Stimulated activated CD8-positive, alpha-beta memory T cell treated with anti-CD3 and anti-CD28 coated beads, Interleukin-2, amount 100 ng/mL, for 48 hours (primary cell): ENCODE results near the gene RAB11FIP3.
"Not testable (repeated sequence)": the region's sequence is repeated elsewhere in the genome, so short reads cannot be mapped to it uniquely, and the experiment has no call there.

ENCODE experiments used
- DNase-seq, 2 donors: peaks; one replicate each; pipeline ENCODE4 v3.0.0-alpha.2; 2020; ENCODE audit warnings: low read depth in 2 of 2

Gene RAB11FIP3

DNA sequence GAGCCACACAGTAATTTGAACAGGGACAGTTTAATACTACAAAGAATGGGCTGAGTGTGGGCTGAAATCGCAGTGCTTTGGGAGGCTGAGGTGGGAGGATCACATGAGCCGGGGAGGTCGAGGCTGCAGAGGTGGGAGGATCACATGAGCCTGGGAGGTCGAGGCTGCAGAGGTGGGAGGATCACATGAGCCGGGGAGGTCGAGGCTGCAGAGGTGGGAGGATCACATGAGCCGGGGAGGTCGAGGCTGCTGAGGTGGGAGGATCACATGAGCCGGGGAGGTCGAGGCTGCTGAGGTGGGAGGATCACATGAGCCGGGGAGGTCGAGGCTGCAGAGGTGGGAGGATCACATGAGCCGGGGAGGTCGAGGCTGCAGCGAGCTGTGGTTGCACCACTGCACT is 69.2 kb downstream of the RAB11FIP3 start:
- not testable (repeated sequence) for DNase-seq

DNA sequence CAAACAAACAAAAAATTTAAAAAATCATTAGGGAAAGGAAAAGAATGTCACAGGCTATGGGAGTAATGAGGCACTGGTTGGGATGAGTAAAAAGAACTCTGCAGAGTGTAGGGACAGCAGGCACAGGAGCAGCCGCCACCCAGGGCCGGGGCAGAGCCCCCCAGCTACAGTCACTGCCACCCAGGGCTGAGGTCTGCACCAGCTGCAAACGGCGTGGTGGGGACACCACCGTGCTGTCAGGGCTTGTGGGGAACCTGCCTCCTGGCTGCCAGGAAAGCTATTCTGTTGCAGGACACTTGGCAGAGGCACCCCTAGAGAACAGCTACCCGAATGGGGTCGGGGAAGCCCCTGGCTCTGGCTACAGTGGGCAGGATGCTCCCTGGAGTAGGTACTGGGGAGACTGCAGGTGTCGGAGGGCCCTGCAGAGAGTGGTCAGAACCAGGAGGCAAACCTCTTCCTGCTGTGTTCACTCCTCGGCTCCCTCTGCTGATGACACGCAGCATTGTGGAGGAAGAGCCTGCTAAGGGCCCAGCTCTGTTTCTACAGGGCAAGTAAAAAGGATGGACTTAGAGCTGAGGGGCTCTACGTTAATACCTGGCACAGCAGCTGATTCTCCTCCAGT is 69.8 kb downstream of the RAB11FIP3 start:
- no peak for DNase-seq

DNA sequence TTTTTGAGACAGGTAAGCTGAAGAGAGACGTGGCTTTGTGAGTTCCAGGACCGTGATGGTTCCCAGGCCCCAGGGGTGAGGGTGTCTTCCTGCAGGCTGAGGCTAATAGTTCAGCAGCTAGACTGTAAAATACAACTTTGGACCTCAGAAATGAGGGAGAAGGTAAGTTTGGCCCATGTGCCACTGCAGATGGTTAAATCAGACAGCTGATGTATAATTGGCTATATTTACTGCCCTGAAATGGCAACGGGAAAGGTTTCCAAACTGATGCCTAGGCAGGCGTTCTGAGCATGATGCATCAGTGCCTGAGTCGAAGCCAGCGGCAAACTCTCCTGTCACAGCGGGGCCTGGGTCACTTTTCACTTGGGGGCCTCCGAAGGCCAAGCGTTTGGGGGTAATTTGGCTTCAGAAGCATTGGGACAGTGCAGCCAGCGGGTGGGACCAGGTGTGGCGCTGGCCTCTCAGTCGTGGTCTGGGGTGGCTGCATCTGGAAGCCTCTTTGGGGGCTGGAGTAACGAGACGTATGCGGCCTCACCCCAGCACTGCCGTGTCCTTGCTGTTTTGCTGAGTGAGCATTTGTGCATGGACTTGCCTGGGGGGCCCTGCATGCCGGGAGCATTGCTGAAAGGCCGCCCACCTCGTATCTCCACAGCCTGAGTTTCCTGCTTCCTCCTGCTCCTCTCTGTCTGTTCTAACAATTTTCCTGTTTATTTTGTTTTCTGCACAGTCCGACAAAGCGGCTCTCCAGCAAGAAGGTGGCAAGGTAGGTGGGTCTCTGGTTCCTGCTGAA is 70.8 kb downstream of the RAB11FIP3 start:
- DNase-seq = no peak

DNA sequence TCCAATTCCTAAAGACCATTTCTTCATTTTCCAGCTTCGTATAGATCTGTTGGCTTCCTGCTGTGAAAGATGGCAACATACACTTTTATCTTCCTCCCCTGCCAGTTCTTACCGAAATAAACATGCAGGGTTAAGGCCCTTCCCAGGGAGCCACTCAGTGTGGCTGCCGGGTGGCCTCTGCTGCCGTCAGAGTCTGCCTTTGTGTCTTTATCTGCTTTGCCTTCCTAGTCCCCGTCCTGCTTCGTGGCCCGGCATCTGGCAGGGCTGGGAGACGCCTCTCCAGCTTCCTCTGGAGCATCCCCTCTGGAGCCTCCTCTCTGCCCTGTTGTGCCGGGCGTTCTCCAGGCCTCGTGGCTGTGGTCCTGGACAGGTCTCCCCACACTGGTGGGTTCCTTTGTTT is 71.8 kb downstream of the RAB11FIP3 start:
- DNase-seq = no peak

DNA sequence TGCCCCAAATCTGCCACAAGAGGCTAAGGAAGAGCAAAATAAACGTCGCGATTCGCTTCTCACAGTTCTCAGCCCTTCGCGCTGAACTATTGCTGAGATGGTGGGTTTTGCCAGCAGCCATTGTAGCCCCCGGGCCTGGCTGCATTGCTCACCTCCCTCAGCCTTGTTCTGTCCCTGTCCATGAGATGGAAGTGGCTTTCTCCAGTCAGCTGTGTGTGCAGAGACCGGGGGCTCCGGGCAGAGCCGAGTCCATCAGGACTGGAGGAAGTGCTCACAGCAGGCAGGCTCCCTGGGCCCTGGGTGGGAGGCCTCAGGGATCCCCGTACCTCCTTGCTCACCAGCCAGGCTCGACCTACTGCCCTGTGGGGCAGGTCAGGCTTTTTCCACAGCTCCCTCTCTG is 74.5 kb downstream of the RAB11FIP3 start:
- DNase-seq = no peak

DNA sequence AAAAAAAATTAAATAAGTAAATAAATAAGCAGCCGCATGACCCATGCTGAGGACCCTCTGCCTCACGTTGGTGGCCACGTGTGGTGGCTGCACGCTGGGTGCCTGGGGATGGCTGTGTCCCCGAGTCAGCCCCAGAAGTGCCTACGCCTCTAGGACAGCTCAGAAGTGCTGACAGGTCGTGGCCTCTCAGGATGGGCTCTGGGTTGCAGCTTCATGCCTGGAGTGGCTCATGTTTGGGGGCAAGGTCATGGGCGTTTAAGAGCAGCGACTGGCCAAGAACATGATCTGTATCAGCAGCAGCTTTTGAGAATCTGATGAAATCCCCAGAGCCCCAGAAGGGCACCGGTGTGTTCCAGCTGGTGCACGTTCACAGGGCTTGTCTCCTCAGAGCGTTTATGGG is 75.3 kb downstream of the RAB11FIP3 start:
- DNase-seq = no peak

DNA sequence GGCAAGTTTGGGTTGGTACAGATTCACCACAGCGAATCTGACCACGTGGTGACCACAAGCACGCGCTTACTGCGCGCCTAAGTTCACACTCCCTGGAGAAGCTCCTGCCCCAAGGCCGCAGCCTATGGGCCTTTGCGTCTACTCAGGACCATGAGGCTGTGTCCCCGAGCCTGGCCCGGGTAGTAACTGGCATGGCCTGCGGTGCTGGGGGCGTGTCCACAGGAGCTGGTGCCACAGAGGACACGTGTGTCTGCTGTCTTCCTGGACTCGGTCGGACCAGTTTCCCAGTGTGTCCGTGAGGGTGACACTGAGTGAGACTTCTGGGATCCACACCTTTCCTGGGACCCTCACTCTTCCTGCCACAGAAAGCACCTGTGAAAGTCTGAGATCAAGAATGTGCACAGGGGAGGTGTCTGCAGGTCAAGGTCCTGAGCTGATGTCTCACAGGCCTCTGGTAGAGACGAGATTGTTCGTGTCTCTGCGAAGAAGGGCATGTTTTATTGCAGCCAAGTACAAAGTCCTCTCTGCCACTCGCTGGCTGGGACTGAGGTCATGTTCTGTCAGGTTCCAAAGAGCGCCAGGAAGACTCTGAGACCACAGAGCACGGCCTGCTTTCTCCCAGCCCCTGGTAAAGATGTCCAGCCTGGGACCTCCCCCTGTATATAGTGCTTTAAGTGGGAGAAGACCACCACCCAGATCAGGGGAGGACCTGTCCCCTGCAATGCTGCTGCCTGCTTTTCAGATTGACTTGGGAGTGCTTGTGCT is 76.9 kb downstream of the RAB11FIP3 start:
- DNase-seq = no peak

DNA sequence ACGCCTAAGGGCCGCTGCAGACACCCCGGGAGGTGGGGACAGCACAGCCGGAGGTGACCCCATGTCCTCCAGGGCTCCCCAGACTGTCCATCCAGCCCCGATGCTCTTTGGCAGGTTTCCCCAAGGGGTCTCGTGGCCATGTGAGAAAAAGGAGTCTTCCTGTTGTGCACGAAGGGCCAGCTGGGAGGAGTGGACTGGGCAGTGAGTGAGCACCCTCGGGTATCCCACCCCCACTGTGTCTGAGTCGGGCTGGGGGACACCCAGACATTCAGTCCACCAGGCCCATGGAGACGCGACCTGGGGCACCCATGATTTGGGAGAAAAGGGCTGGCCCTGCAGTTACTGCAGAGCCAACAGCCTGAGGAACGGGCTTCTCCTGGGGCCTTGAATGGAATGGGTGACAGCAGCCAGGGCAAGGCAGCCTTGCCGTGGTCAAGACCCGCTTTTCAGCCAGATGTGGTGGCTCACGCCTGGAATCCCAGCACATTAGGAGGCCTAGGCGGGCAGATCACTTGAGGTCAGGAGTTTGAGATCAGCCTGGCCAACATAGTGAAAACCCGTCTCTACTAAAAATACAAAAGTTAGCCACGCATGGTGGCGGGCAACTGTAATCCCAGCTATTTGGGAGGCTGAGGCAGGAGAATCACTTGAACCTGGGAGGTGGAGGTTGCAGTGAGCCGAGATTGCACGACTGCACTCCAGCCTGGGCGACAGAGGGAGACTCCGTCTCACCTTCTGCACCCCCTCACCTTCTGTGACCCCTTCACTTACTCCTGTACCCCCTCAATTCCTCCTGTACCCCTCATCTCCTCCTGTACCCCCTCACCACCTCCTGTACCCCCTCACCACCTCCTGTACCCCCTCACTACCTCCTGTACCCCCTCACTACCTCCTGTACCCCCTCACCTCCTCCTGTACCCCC is 78.0 kb downstream of the RAB11FIP3 start:
- no peak for DNase-seq

DNA sequence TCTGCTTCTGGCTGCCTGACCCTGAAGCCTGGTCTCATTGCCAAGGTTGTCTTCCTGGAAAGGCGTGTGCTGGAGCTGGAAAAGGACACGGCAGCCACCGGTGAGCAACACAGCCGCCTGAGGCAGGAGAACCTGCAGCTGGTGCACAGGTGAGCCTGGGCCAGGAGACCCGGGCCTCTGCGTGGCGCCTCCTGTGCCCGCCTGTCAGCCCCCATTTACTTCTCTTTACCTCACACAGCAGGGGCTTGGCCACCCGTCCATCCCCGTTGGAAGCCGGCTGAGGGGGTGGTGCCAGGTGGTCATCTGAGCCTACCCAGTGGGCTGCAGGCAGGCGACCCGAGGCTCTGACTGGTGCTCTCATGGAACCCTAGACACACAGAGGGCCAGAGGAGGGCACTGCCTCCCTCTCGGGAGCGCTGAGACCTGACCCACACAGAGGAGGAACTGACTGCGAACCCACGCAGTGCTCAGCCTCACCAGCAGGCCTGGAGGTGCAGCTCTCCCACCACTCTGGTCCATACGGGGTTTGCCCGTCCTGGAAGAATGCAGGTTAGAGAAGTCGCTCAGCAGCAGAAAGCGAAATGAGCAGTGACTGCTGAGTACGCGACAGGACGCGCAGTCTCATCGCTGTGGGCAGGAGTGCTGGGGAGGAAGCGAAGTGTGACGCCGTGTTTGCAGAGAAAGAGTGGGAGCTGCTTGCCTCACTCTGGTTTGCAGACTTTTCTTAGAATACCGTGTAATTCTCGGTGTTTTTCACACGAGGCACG is 80.2 kb downstream of the RAB11FIP3 start:
- no peak for DNase-seq

DNA sequence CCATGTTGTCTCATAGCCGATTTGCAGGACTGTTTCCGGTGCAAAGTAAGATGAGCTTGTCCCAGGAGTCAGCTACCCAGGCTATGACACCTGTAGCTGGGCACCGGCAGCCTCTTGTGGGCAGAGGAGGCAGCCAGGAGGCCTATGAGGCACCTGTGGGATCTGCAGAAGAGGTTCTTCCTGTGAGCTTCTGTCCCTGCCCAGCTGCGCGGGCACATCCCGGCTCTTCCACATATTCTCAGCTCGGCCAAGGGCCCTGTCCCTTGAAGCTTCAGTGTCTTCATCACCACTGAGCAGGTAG is 80.7 kb downstream of the RAB11FIP3 start:
- DNase-seq = no peak

DNA sequence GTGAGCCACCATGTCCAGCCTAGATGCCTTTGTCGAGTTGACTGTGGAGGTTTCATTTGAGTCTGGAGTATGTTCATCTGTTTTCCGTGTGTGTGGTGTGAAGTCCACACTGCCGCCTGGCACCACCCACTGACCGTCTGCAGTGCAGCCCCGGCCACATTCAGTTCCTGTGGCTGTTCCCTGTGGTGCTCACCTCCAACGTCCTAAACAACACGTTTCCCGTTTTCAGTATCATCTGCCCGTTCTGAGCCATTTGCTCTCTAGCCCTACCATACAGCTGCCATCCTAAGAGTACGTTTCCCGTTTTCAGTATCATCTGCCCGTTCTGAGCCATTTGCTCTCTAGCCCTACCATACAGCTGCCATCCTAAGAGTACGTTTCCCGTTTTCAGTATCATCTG is 82.1 kb downstream of the RAB11FIP3 start:
- not testable (repeated sequence) for DNase-seq

DNA sequence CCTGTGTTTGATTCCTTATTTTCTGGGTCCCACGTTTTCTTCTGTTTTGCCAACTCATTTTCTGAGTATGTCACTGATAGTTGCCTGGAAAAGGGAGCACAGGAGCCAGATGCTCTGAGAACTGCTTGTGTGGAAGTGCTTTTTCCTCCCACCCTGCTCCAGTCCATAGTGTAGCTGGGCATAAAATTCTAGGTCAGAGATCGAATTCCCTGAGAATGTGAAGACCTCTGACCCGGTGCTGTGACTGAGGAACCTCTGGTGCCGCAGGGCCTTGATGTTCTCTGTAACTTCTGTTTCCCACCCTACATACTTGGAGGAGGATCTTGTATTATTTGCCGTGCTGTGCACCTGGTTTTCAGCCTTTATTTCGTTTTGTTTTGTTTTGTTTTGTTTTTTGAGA is 82.5 kb downstream of the RAB11FIP3 start:
- no peak for DNase-seq

DNA sequence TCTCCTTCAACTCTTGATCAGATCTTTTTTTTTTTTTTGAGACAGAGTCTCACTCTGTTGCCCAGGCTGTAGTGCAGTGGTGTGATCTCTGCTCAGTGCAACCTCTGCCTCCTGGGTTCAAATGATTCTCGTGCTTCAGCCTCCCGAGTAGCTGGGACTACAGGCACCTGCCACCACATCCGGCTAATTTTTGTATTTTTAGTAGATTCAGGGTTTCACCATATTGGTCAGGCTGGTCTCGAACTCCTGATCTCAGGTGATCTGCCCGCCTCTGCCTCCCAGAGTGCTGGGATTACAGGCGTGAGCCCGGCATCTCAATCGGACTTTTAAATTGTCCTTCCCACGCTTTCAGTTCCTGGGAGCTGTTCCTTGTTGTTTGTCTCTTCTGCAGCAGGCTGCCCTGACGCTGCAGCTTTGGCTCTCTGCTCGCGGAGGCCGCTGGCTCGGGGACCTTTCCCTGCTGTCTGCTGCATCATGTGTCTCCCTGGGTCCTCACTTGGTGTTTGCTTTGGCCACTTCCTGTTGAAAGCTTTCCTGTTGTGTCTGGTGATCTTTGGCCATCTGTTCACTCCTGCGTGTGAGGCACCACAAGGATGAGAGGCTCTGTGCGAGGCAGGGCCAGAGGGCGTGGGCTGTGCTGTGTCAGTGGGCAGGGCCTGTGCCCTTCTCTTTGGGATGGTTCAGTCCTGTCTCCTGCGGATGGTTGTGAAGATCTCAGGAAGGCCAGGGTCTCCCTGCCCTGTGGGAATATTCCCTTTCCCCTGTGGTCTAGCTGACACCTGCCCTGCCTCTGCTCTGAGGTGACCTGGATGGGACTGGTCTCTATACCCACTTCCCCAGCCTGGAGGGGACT is 83.7 kb downstream of the RAB11FIP3 start:
- DNase-seq = no peak

DNA sequence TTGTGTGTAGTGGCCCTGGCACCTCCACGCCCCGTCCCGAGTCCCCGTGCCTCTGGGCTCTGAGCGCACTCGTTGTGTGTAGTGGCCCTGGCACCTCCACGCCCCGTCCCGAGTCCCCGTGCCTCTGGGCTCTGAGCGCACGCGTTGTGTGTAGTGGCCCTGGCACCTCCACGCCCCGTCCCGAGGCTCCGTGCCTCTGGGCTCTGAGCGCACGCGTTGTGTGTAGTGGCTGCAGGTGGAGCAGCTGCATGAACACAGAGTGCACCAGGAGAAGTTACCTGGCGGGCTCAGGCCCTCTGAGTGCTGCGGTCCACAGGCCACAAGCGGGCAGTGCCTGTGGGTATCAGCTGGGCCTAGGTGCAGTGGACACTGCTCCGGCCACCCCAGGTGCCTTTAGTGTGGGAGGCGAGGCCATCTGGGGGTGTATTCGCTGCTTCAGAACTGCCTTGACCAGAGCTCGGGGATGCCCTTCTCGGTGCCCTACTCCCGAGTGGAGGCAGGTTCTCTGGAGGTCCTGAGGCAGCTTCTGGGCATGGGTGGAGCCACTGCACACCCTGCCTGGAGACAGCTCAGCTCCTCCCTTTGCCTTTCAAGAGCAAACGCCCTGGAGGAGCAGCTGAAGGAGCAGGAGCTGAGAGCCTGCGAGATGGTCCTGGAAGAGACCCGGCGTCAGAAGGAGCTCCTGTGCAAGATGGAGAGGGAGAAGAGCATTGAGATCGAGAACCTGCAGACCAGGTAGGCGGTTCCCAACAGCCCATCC is 84.8 kb downstream of the RAB11FIP3 start:
- no peak for DNase-seq

DNA sequence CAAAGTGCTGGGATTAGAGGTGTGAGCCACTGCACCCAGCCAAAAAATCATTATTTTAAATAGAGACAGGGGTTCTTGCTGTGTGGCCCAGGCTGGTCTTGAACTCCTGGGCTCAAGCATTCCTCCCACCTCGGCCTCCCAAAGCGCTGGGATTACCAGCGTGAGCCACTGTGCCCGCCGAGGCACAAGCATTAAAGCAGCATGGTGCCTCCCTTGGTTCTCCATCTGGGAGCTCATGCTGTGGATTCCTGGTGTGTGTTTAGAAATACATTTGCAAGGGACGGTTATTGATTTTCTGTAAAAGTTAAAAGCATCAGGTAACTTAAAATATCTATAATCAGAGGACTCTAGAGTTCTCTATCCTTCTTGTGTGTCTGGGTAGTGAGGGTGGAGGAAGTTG is 87.4 kb downstream of the RAB11FIP3 start:
- no peak for DNase-seq

DNA sequence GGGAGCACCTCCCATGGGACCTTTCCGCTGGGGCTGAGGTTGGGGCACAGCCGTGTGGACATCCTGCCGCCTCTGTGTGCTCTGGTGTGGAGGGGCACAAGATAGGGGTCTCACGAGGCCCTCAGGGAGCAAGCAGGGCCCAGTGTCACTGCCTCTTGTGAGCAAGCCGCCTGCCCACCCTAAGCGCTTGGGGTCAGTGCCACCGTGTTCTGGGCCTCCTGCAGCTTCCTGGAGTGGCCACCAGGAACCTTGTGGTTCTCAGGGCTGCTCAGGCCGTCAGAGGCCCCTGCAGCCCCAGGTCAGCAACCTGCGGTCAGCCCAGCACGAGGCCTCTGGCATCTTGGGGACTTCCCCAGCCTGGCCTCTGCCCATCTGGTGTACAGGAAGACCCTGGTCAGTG is 88.5 kb downstream of the RAB11FIP3 start:
- no peak for DNase-seq

DNA sequence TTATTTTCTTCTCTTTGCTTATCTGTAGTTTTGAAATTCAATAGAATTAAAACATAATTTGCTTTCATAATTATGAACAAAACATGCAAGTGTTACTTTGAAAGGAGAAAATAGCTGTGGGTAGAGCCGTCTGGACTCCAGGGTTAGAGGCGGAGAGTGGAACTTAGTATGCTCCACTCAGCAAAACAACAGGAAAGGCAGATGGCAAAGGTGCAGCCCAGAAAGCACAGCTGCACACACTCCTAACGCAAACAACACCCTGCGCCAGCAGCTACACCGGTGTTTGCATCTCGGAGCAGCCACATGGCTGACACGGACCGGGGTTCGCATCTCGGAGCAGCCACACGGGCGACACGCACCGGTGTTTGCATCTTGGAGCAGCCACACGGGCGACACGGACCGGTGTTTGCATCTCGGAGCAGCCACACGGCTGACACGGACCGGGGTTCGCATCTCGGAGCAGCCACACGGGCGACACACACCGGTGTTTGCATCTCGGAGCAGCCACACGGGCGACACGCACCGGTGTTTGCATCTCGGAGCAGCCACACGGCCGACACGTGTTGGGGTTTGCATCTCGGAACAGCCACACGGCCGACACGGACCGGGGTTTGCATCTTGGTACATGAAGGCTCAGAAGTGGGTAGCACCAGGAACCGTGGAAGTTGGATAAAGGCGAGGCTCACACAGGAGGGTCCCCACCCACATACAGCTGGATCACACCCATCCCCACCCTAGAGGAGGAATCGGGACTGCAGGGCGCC is 89.9 kb downstream of the RAB11FIP3 start:
- DNase-seq = no peak

DNA sequence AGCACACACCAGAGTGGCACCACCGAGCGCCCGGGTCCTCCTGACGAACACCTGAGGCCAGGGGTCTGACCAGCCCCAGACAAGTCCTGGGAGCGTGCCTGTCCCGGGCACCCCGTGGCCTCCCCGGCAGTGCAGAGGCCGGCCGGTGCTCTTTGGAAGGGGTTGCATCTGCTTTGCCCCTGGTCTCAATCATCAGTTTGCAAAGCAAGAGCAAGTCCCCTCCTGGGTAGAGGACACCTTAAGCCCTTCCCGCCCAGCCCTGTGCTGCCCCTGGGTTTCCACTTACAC is 90.4 kb downstream of the RAB11FIP3 start:
- no peak for DNase-seq

DNA sequence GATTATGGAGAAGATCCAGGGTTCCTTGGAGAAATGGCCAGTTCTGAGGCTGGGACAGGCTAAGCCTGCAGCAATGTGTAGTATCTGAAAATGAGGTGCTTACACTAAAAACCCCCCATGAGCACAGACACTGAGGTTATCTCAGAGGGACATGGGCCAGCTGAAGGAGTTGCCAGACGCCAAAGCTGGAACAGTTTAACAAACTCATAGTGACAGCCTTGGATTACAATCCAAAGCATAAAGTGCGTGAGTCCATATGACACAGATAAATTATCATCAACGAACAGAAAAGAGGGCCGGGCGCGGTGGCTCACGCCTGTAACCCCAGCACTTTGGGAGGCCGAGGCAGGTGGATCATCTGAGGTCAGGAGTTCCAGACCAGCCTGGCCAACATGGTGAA is 90.9 kb downstream of the RAB11FIP3 start:
- no peak for DNase-seq
